Prostate gland (tissue), 2 donors: Measurements from ENCODE around the gene GC. TPM values are rescaled to one million over a fixed set of nuclear protein-coding genes. Genes with fewer than 3 reads are reported as not detected.

ENCODE experiments used
- DNase-seq: peaks from one replicate; pipeline ENCODE4 v3.0.0-alpha.2; 2019; ENCODE audit warnings: low spot score
- H3K27ac ChIP-seq, 2 donors: fragments of 200-600 bp; sonication (generic); 2 replicates each; pipeline ENCODE4 v1.5.1; 2017 to 2019
- H3K27me3 ChIP-seq: fragments of 200-600 bp; sonication (generic); replicated peaks from 2 replicates; pipeline ENCODE4 v1.5.1; 2019; ENCODE audit not compliant: insufficient read depth
- H3K36me3 ChIP-seq, 2 donors: fragments of 200-600 bp; sonication (generic); 1 replicate in 1 of 2; 2 replicates in 1 of 2; pipeline versions ENCODE4 v1.5.1 to v1.8.1; 2017 to 2019
- H3K4me1 ChIP-seq: fragments of 200-600 bp; sonication (generic); replicated peaks from 2 replicates; pipeline ENCODE4 v1.5.1; 2019
- H3K4me3 ChIP-seq, 2 donors: fragments of 200-600 bp; sonication (generic); 2 replicates each; pipeline ENCODE4 v1.5.1; 2017 to 2019
- H3K9me3 ChIP-seq: fragments of 200-600 bp; sonication (generic); 2 replicates; pipeline ENCODE4 v1.5.1; 2017
- POLR2A ChIP-seq: fragments of 450-650 bp; IDR thresholded peaks from one replicate; pipeline ENCODE4 v1.6.1; 2016; ENCODE audit warnings: antibody characterized with exemption, mild to moderate bottlenecking
- POLR2AphosphoS5 ChIP-seq: sonication (generic); formaldehyde crosslinking; IDR thresholded peaks from one replicate; pipeline ENCODE4 v1.6.1; 2017; ENCODE audit warnings: antibody characterized with exemption
- WGBS: methylation state at CpG from one replicate; pipeline ENCODE4 v1.1.5; 2018; 5-methylcytosine and 5-hydroxymethylcytosine counted together
- intact Hi-C: fragments of 100-400 bp; cut with DNase I; formaldehyde crosslinking; loops from one replicate; pipeline ENCODE4 v1.14.2; 2022
- total RNA-seq, 2 donors: library from RNA; depleted of rRNA; stranded (reverse); fragments of >200 nt; gene quantifications; one replicate each; pipeline ENCODE4 v1.1.0, GENCODE V29; 2016
- TF ChIP-seq, protein P1 (sequence below), 4 experiments: fragments of 200-600 bp in 2 of 4; fragments of 450-650 bp in 2 of 4; sonication (generic) in 2 of 4; IDR thresholded peaks; 1 replicate in 3 of 4; 2 replicates in 1 of 4; pipeline ENCODE4 v1.5.1; 2016 to 2019; ENCODE audit warnings: antibody characterized with exemption in 4 of 4, mild to moderate bottlenecking in 2 of 4, moderate library complexity in 2 of 4

GC gene
- total RNA-seq, 2 donors from 2014 or later = 0.45 TPM; not detected in 1

DNA sequence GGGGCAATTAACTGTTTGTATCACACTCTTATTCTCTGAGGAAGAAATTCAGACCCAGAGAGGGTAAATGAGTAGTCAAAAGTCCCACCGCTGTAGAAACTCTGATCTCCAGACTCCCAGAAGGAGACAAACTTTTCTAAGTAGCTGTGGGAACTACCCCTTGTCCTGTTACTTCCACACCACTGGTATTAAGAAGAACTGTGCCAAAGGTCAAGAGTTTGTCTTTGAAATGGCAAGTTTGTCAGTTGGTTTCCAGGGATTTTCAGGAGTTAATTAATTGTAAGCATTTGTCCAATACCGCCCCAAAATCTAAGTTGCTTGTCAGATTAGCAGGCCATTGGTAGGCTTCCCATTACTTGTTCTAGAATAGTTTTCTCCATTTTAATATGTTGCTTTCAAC lies 85.7 kb downstream of the GC start:
- H3K27me3 ChIP-seq = no peaks in the 10 kb centered on the region
- H3K36me3 ChIP-seq = no peaks in the 10 kb centered on the region
- no peak overlapping the region for H3K27ac ChIP-seq
- TF ChIP-seq POLR2A = no peak
- TF ChIP-seq POLR2AphosphoS5 = no peak
- TF ChIP-seq, protein P1, sequence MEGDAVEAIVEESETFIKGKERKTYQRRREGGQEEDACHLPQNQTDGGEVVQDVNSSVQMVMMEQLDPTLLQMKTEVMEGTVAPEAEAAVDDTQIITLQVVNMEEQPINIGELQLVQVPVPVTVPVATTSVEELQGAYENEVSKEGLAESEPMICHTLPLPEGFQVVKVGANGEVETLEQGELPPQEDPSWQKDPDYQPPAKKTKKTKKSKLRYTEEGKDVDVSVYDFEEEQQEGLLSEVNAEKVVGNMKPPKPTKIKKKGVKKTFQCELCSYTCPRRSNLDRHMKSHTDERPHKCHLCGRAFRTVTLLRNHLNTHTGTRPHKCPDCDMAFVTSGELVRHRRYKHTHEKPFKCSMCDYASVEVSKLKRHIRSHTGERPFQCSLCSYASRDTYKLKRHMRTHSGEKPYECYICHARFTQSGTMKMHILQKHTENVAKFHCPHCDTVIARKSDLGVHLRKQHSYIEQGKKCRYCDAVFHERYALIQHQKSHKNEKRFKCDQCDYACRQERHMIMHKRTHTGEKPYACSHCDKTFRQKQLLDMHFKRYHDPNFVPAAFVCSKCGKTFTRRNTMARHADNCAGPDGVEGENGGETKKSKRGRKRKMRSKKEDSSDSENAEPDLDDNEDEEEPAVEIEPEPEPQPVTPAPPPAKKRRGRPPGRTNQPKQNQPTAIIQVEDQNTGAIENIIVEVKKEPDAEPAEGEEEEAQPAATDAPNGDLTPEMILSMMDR (IDR thresholded peaks at IDR 0.05) = no peak
- no peak for DNase-seq
- 98% methylated on average over 2 of the region's 2 CpGs for WGBS
- H3K4me1 ChIP-seq = no peaks in the 10 kb centered on the region
- H3K9me3 ChIP-seq = no peaks in the 10 kb centered on the region
- intact Hi-C loops = no loop called here
- no peak overlapping the region for H3K4me3 ChIP-seq

GRCh38 chr4:71697031-71697430 lies 86.8 kb downstream of the GC start:
- TF ChIP-seq POLR2A (no peak), POLR2AphosphoS5 (no peak)
- TF ChIP-seq, protein P1 (IDR thresholded peaks at IDR 0.05) = no peak
- no peak for DNase-seq
- Histone ChIP-seq H3K36me3 (no peaks in the 10 kb centered on the region), H3K9me3 (no peaks in the 10 kb centered on the region), H3K27ac (no peak overlapping the region), H3K27me3 (no peaks in the 10 kb centered on the region), H3K4me3 (no peak overlapping the region), H3K4me1 (no peaks in the 10 kb centered on the region)
- WGBS = 94% methylated on average over 4 of the region's 4 CpGs
- intact Hi-C loops = no loop called here

GRCh38 chr4:71694961-71695360 lies 88.9 kb downstream of the GC start:
- no peak for DNase-seq
- H3K27ac ChIP-seq = no peak overlapping the region
- no peaks in the 10 kb centered on the region for H3K36me3 ChIP-seq
- H3K4me3 ChIP-seq = no peak overlapping the region
- H3K27me3 ChIP-seq = no peaks in the 10 kb centered on the region
- no peaks in the 10 kb centered on the region for H3K9me3 ChIP-seq
- TF ChIP-seq POLR2AphosphoS5 (no peak), POLR2A (no peak)
- TF ChIP-seq, protein P1 (IDR thresholded peaks at IDR 0.05) = no peak
- intact Hi-C loops = no loop called here
- H3K4me1 ChIP-seq = no peaks in the 10 kb centered on the region
- WGBS = 44% methylated on average over 5 of the region's 5 CpGs

DNA sequence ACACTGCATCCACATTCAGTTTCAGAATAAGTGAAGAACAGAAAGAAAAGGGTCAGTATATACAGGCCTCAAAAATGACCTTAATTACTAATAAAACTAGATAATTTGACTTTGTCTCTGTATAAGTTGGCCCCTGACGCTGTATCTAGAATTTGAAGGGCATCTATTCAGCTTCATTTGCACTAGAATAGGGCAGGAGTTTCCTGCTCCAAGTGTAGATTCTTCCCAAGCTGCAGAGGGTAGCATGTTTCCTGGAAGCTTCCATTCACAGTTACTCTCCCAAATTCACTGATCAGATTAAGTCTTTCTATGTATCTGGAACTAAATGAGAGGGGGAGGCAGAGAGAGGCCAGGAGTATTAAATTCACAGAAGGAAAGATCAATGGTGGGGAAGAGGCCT lies 90.9 kb downstream of the GC start:
- no peaks in the 10 kb centered on the region for H3K27me3 ChIP-seq
- no peak overlapping the region for H3K4me3 ChIP-seq
- intact Hi-C loops = no loop called here
- H3K27ac ChIP-seq = no peak overlapping the region
- no peaks in the 10 kb centered on the region for H3K9me3 ChIP-seq
- H3K36me3 ChIP-seq = no peaks in the 10 kb centered on the region
- no peak for DNase-seq
- H3K4me1 ChIP-seq = no peaks in the 10 kb centered on the region
- TF ChIP-seq POLR2A (no peak), POLR2AphosphoS5 (no peak)
- TF ChIP-seq, protein P1 (IDR thresholded peaks at IDR 0.05) = no peak
- 86% methylated on average over 1 of the region's 1 CpG for WGBS

- intact Hi-C loops = no loop called here
- TF ChIP-seq, protein P1 (IDR thresholded peaks at IDR 0.05) = no peak
- TF ChIP-seq POLR2AphosphoS5 (no peak), POLR2A (no peak)
- no peaks in the 10 kb centered on the region for H3K4me1 ChIP-seq
- H3K36me3 ChIP-seq = no peaks in the 10 kb centered on the region
- WGBS = 51% methylated on average over 2 of the region's 2 CpGs
- H3K27me3 ChIP-seq = no peaks in the 10 kb centered on the region
- DNase-seq = peak; percentile 12
- H3K9me3 ChIP-seq = no peaks in the 10 kb centered on the region
- H3K4me3 ChIP-seq = no peak overlapping the region
- peak overlapping the region; percentile 41 to 48 for H3K27ac ChIP-seq
These were observed 91.7 kb downstream of the GC start for GRCh38 chr4:71692198-71692597.
